Ovary (tissue), 9 donors: ENCODE results near the gene ESRP2. TPM values are rescaled to one million over a fixed set of nuclear protein-coding genes. Genes with fewer than 3 reads are reported as not detected.

ENCODE experiments used
- DNase-seq, 5 donors: peaks; one replicate each; pipeline ENCODE4 v3.0.0-alpha.2; 2019 to 2020
- H3K27ac ChIP-seq, 2 donors: fragments of 200-600 bp; one replicate each; pipeline versions ENCODE4 v1.5.1 to v1.8.0; 2019 to 2022
- H3K27me3 ChIP-seq: fragments of 200-600 bp; one replicate; pipeline ENCODE4 v1.8.0; 2022
- H3K36me3 ChIP-seq: fragments of 200-600 bp; sonication (generic); one replicate; pipeline ENCODE4 v1.5.1; 2019
- H3K4me1 ChIP-seq: one replicate; pipeline ENCODE4 v1.8.1; 2013; ENCODE audit warnings: mild to moderate bottlenecking, moderate library complexity; ENCODE audit not compliant: insufficient read depth
- H3K4me3 ChIP-seq: fragments of 200-600 bp; sonication (generic); one replicate; pipeline ENCODE4 v1.5.1; 2017
- H3K9me3 ChIP-seq, 2 donors: fragments of 200-600 bp in 1 of 2; sonication (generic) in 1 of 2; one replicate each; pipeline versions ENCODE4 v1.5.1 to v1.8.1; 2013 to 2019; ENCODE audit warnings: mild to moderate bottlenecking in 1 of 2, moderate library complexity in 1 of 2
- CTCF ChIP-seq, 3 donors: fragments of 450-650 bp in 2 of 3; fragments of 200-600 bp in 1 of 3; IDR thresholded peaks; one replicate each; pipeline versions ENCODE4 v1.5.1 to v1.8.0; 2016 to 2022; ENCODE audit warnings: antibody characterized with exemption in 3 of 3, mild to moderate bottlenecking in 1 of 3
- EP300 ChIP-seq: sonication (generic); formaldehyde crosslinking; IDR thresholded peaks from one replicate; pipeline ENCODE4 v1.6.1; 2017; ENCODE audit warnings: antibody characterized with exemption
- POLR2A ChIP-seq: fragments of 450-650 bp; IDR thresholded peaks from one replicate; pipeline ENCODE4 v1.6.1; 2017; ENCODE audit warnings: antibody characterized with exemption, mild to moderate bottlenecking, moderate library complexity
- WGBS, 3 donors: extraction: QIAGEN DNeasy Blood & Tissue Kit in 1 of 3; methylation state at CpG; one replicate each; pipeline versions ENCODE4 v1.1.5 to v1.1.7; 2013 to 2017; 5-methylcytosine and 5-hydroxymethylcytosine counted together
- intact Hi-C, 4 donors: fragments of 100-400 bp; cut with DNase I; formaldehyde crosslinking; loops; one replicate each; pipeline versions ENCODE4 v1.11.0 to v1.15.1; 2022 to 2023
- polyA plus RNA-seq, 2 donors: library from polyadenylated mRNA; stranded (reverse); fragments of 200-250 nt in 1 of 2; fragments of 350-450 nt in 1 of 2; fragmentation: Illumina TruSeq in 1 of 2; extraction: RNeasy Lipid Tissue Mini Kit (QIAGEN cat#74804) in 1 of 2; gene quantifications; one replicate each; pipeline ENCODE4 v1.2.3, GENCODE V29; 2013 to 2014
- total RNA-seq, 7 donors: library from RNA; depleted of rRNA in 2 of 7; stranded (reverse); fragments of >200 nt in 2 of 7; fragmentation: NEBNext Ultra II Directional in 3 of 7; extraction: Animal tissue kit (Norgen Biotek cat#: 25700) in 3 of 7; gene quantifications; one replicate each; pipeline versions ENCODE4 v1.1.0 to v1.2.4, GENCODE V29; 2016 to 2023
- donor health status: DM: no; HTN: no; CAD: no; lungs with moderate emphysema.
- donor health status: DM: no; HTN: no; CAD: no.
- donor health status: Bipolar disorder and iron deficiency.
- donor health status: DM: yes; HTN: yes; CAD: no.
- donor health status: DM: no; HTN: no; CAD: no.
- donor health status: DM: yes; HTN: yes; CAD: no.

The ESRP2 gene
- total and polyA plus RNA-seq, 9 donors, result 0.17 to 13.8 (median 1.5) TPM

DNA sequence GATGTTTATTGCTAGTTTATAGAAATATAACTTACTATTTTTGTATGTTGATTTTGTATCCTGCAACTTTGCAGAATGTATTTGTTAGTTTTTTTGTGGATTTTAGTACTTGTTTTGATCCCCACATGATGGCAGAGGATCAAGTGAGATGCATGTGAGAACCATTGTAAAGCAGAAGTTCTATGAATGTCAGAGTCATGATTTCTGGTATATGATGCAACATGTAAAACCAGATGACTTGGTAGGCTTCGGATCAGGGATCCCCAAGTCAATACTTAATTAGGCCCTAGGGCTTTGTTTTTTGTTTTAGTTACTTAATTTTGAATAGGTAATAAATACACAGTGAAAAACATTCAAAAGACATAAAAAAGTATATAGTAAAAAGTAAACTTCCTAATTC, 45.8 kb downstream of the ESRP2 start:
- H3K4me3 ChIP-seq, result no peak overlapping the region
- H3K27me3 ChIP-seq, result no peaks in the 10 kb centered on the region
- H3K36me3 ChIP-seq, result no peaks in the 10 kb centered on the region
- DNase-seq, result no peak
- no peak for TF ChIP-seq CTCF (IDR thresholded peaks at IDR 0.05)
- TF ChIP-seq EP300, result no peak
- TF ChIP-seq POLR2A, result no peak
- no peaks in the 10 kb centered on the region for H3K4me1 ChIP-seq
- intact Hi-C loops, result no loop called here
- no peaks in the 10 kb centered on the region for H3K9me3 ChIP-seq
- 82 to 97% (median 92%) methylated on average over 1 of the region's 1 CpG for WGBS, 3 donors
- no peak overlapping the region for H3K27ac ChIP-seq

GRCh38 chr16:68188170-68188569, 47.8 kb downstream of the ESRP2 start:
- H3K27me3 ChIP-seq, result no peaks in the 10 kb centered on the region
- H3K4me3 ChIP-seq, result no peak overlapping the region
- H3K4me1 ChIP-seq, result no peaks in the 10 kb centered on the region
- no peaks in the 10 kb centered on the region for H3K36me3 ChIP-seq
- no peaks in the 10 kb centered on the region for H3K9me3 ChIP-seq
- DNase-seq, result no peak
- intact Hi-C loops, result no loop called here
- WGBS, 3 donors, result 95 to 97% (median 96%) methylated on average over 10 of the region's 10 CpGs
- no peak for TF ChIP-seq EP300
- no peak for TF ChIP-seq CTCF (IDR thresholded peaks at IDR 0.05)
- no peak for TF ChIP-seq POLR2A
- no peak overlapping the region for H3K27ac ChIP-seq

DNA sequence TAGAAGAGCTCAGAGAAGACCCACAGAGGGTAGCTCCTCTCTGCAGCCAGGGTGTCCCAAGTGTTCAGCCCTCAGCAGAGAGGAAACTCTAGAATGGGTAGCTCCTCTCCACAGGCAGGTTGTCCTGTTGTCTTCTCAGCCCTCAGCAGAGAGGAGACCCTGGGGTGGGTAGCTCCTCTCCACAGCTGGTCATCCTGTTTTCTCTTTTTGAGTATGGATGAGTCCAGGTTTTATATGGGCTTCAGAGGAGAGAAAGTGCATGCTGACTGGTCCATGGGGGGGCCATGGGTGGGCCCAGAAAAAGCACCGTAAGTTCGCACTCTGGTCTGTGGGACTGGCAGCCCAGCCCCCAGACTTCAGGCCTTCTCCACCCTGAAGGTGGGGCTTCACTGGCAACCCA, 48.4 kb downstream of the ESRP2 start:
- Histone ChIP-seq H3K36me3 (no peaks in the 10 kb centered on the region), H3K27ac (no peak overlapping the region), H3K27me3 (no peaks in the 10 kb centered on the region), H3K4me3 (no peak overlapping the region), H3K9me3 (no peaks in the 10 kb centered on the region), H3K4me1 (no peaks in the 10 kb centered on the region)
- TF ChIP-seq POLR2A (no peak), CTCF (IDR thresholded peaks at IDR 0.05) (no peak), EP300 (no peak)
- intact Hi-C loops, result no loop called here
- DNase-seq, result no peak
- 97 to 100% (median 100%) methylated on average over 2 of the region's 2 CpGs for WGBS, 3 donors

DNA sequence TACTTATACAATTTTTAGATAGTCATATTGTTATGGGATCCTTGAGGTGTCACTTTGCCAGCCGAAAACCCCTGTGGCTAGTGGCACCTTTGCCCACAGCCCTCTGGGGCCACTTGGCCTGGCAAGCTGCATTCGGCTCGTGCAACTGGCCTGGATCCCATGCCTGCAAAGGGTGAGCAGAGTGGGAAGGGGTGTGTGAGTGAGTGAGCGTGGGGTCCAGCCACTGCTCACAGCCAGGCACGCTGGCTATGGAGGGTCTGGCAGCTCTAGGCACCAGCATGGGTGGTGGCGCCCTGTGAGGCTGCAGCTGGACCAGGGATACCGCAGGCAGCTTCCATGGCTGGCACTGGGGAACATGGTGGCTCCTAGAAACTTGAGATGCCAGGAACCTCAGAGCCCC, 49.0 kb downstream of the ESRP2 start:
- WGBS, 3 donors, result 96 to 99% (median 99%) methylated on average over 7 of the region's 7 CpGs
- intact Hi-C loops, result no loop called here
- TF ChIP-seq POLR2A, result no peak
- no peak for TF ChIP-seq CTCF (IDR thresholded peaks at IDR 0.05)
- TF ChIP-seq EP300, result no peak
- Histone ChIP-seq H3K9me3 (no peaks in the 10 kb centered on the region), H3K27me3 (no peaks in the 10 kb centered on the region), H3K27ac (no peak overlapping the region), H3K36me3 (no peaks in the 10 kb centered on the region), H3K4me1 (no peaks in the 10 kb centered on the region), H3K4me3 (no peak overlapping the region)
- no peak for DNase-seq

GRCh38 chr16:68183046-68183445, 52.9 kb downstream of the ESRP2 start:
- intact Hi-C loops, result no loop called here

More at GRCh38 chr16:68183046-68183445, 52.9 kb downstream of the ESRP2 start:
- no peaks in the 10 kb centered on the region for H3K27me3 ChIP-seq
- DNase-seq, result no peak
- H3K27ac ChIP-seq, result no peak overlapping the region
- no peaks in the 10 kb centered on the region for H3K4me1 ChIP-seq
- H3K36me3 ChIP-seq, result no peaks in the 10 kb centered on the region
- TF ChIP-seq EP300 (no peak), CTCF (IDR thresholded peaks at IDR 0.05) (no peak), POLR2A (no peak)
- H3K9me3 ChIP-seq, result no peaks in the 10 kb centered on the region
- H3K4me3 ChIP-seq, result no peak overlapping the region
- WGBS, 3 donors, result 62 to 75% (median 64%) methylated on average over 3 of the region's 3 CpGs
